Spleen (tissue), 11 donors: Measurements from ENCODE around the gene SMIM12. TPM values are rescaled to one million over a fixed set of nuclear protein-coding genes. Genes with fewer than 3 reads are reported as not detected.

Experiments
- DNase-seq: peaks from one replicate; pipeline ENCODE4 v3.0.0-alpha.2; 2020
- H3K27ac ChIP-seq, 8 donors: fragments of 200-600 bp; sonication (generic) in 7 of 8; 1 replicate in 4 of 8; 2 replicates in 4 of 8; pipeline versions ENCODE4 v1.5.0 to v1.8.0; 2016 to 2021; ENCODE audit warnings: inconsistent platforms in 4 of 8, mild to moderate bottlenecking in 4 of 8, moderate library complexity in 1 of 8
- H3K27me3 ChIP-seq, 7 donors: fragments of 200-600 bp; sonication (generic) in 6 of 7; replicated peaks in 1 of 7; 1 replicate in 4 of 7; 2 replicates in 3 of 7; pipeline versions ENCODE4 v1.5.0 to v1.8.0; 2016 to 2021; ENCODE audit warnings: inconsistent platforms in 3 of 7, mild to moderate bottlenecking in 1 of 7
- H3K36me3 ChIP-seq, 6 donors: fragments of 200-600 bp; sonication (generic) in 5 of 6; 1 replicate in 4 of 6; 2 replicates in 2 of 6; pipeline versions ENCODE4 v1.5.0 to v1.8.0; 2016 to 2021; ENCODE audit warnings: inconsistent platforms in 2 of 6
- H3K4me1 ChIP-seq, 6 donors: fragments of 200-600 bp; sonication (generic) in 5 of 6; 1 replicate in 3 of 6; 2 replicates in 3 of 6; pipeline versions ENCODE4 v1.5.0 to v1.8.0; 2016 to 2021; ENCODE audit warnings: inconsistent platforms in 3 of 6
- H3K4me3 ChIP-seq, 8 donors: fragments of 200-600 bp; sonication (generic) in 7 of 8; 1 replicate in 4 of 8; 2 replicates in 4 of 8; pipeline versions ENCODE4 v1.5.0 to v1.8.0; 2016 to 2021; ENCODE audit warnings: inconsistent platforms in 4 of 8, mild to moderate bottlenecking in 4 of 8, moderate library complexity in 2 of 8
- H3K9me3 ChIP-seq, 8 donors: fragments of 200-600 bp; sonication (generic) in 7 of 8; 1 replicate in 4 of 8; 2 replicates in 4 of 8; pipeline versions ENCODE4 v1.5.0 to v1.8.0; 2016 to 2021; ENCODE audit warnings: inconsistent platforms in 4 of 8
- CTCF ChIP-seq, 11 experiments: fragments of 200-600 bp in 7 of 11; fragments of 450-650 bp in 4 of 11; sonication (generic) in 4 of 11; IDR thresholded peaks in 8 of 11; conservative IDR thresholded peaks in 3 of 11; 1 replicate in 7 of 11; 2 replicates in 4 of 11; pipeline versions ENCODE4 v1.4.0 to v1.8.0; 2016 to 2021; ENCODE audit warnings: antibody characterized with exemption in 11 of 11, inconsistent platforms in 4 of 11, mild to moderate bottlenecking in 1 of 11
- POLR2A ChIP-seq, 3 donors: fragments of 450-650 bp; IDR thresholded peaks; one replicate each; pipeline ENCODE4 v1.5.1; 2017; ENCODE audit warnings: antibody characterized with exemption in 3 of 3, mild to moderate bottlenecking in 1 of 3
- POLR2AphosphoS5 ChIP-seq, 3 donors: sonication (generic); formaldehyde crosslinking; IDR thresholded peaks; one replicate each; pipeline ENCODE4 v1.5.1; 2017; ENCODE audit warnings: antibody characterized with exemption in 3 of 3
- WGBS, 5 donors: extraction: QIAGEN DNeasy Blood & Tissue Kit in 3 of 5; methylation state at CpG; one replicate each; pipeline versions ENCODE4 v1.1.5 to v1.1.7; 2013 to 2018; 5-methylcytosine and 5-hydroxymethylcytosine counted together
- intact Hi-C: fragments of 100-400 bp; cut with DNase I; formaldehyde crosslinking; loops from one replicate; pipeline ENCODE4 v1.15.0; 2023; ENCODE audit warnings: low total_unique reads
- polyA plus RNA-seq, 3 donors: library from polyadenylated mRNA; stranded (reverse); fragments of 200-250 nt; gene quantifications; one replicate each; pipeline ENCODE4 v1.2.1, GENCODE V29; 2013
- total RNA-seq, 7 donors: library from RNA; depleted of rRNA in 3 of 7; stranded (reverse); fragments of >200 nt in 3 of 7; fragmentation: NEBNext Ultra II Directional in 4 of 7; extraction: Animal tissue kit (Norgen Biotek cat#: 25700) in 4 of 7; gene quantifications; one replicate each; pipeline versions ENCODE4 v1.1.0 to v1.2.1, GENCODE V29; 2016 to 2021
- donor health status: healthy with polysubstance abuse.
- donor health status: DM: no; HTN: no; CAD: no; lungs with moderate emphysema.
- donor health status: DM: no; HTN: no; CAD: no.
- donor health status: Bipolar disorder and iron deficiency.
- donor health status: healthy.
- donor health status: DM: no; HTN: no; CAD: no.
- donor health status: DM: yes; HTN: yes; CAD: no.

The SMIM12 gene
- total and polyA plus RNA-seq, 10 donors = 15.3 to 39.6 (median 33.3) TPM

- TF ChIP-seq POLR2A (IDR thresholded peaks at IDR 0.05) (no peak), CTCF (IDR thresholded peaks at IDR 0.05 in 8 of 11, conservative IDR thresholded peaks at IDR 0.05 in 3 of 11) (no peak), POLR2AphosphoS5 (IDR thresholded peaks at IDR 0.05) (no peak)
- Histone ChIP-seq H3K4me1 (no peaks in the 10 kb centered on the region), H3K9me3 (no peaks in the 10 kb centered on the region), H3K36me3 (peaks cover 0 to 7% (median 0%) of the 10 kb centered on the region in 6 donors), H3K4me3 (no peak overlapping the region), H3K27ac (no peak overlapping the region), H3K27me3 (no peaks in the 10 kb centered on the region)
- 50 to 89% (median 58%) methylated on average over 1 of the region's 1 CpG for WGBS, 5 donors
- DNase-seq = no peak
- intact Hi-C loops = no loop called here
Measured at GRCh38 chr1:34833711-34834110, 25.8 kb downstream of the SMIM12 start.

DNA sequence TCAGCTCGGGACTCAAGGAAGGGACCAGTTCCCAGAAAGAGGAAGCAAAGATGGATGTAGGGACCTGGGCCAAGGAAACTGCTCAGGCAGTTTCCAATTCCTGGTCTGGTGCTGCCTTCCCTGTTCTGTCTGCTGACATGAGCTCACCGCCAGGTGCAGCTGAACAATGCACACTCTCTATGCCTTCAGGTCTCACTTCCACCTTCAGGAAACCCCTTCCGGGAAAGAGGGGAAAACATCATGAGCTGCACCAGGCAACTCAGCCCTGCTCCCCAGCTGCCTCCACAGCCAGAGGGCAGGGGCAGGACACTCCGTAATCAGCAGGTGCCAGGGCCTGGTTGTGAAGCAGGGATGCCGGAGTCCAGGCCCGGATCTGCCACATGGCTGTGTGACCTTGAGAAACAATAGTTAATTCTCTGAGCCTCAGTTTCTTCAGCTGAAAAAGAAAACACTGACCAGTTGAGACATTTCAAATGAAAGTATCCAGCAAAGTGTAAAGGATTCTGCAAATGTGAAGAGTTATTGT lies 27.8 kb downstream of the SMIM12 start:
- 79 to 93% (median 81%) methylated on average over 6 of the region's 6 CpGs for WGBS, 5 donors
- no peaks in the 10 kb centered on the region for H3K4me1 ChIP-seq
- intact Hi-C loops = no loop called here

DNA sequence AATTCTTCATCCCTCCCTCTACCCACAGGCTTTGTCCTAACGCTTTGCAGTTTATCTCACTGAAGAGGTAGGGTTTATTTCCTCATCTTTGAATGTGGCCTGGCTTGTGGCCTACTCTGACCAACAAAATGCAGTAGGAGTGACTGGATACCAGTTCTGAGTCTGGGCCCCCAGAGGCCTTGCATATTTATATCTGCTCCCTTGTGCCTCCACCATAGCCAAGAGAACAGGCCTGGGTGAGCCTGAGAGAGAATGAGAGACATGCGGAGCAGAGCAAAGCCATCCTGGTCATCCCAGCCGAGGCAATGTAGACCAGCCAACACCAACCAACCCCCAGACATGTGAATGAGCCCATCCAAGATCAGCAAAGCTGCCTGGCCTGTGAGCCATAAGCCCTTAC lies 30.3 kb downstream of the SMIM12 start:
- DNase-seq = no peak
- TF ChIP-seq POLR2AphosphoS5 (IDR thresholded peaks at IDR 0.05) (no peak), CTCF (IDR thresholded peaks at IDR 0.05 in 8 of 11, conservative IDR thresholded peaks at IDR 0.05 in 3 of 11) (no peak), POLR2A (IDR thresholded peaks at IDR 0.05) (no peak)
- H3K27me3 ChIP-seq = no peaks in the 10 kb centered on the region
- H3K4me3 ChIP-seq = no peak overlapping the region
- H3K36me3 ChIP-seq = peaks cover 0 to 7% (median 0%) of the 10 kb centered on the region in 6 donors
- 75 to 90% (median 79%) methylated on average over 3 of the region's 3 CpGs for WGBS, 5 donors
- no peak overlapping the region for H3K27ac ChIP-seq
- no peaks in the 10 kb centered on the region for H3K4me1 ChIP-seq
- H3K9me3 ChIP-seq = no peaks in the 10 kb centered on the region
- intact Hi-C loops = no loop called here

More for the DNA sequence above, 27.8 kb downstream of the SMIM12 start:
- no peak overlapping the region for H3K4me3 ChIP-seq
- DNase-seq = no peak
- no peaks in the 10 kb centered on the region for H3K27me3 ChIP-seq
- TF ChIP-seq CTCF (IDR thresholded peaks at IDR 0.05 in 8 of 11, conservative IDR thresholded peaks at IDR 0.05 in 3 of 11) = no peak
- no peak for TF ChIP-seq POLR2AphosphoS5 (IDR thresholded peaks at IDR 0.05)
- no peak for TF ChIP-seq POLR2A (IDR thresholded peaks at IDR 0.05)
- no peak overlapping the region for H3K27ac ChIP-seq
- H3K9me3 ChIP-seq = no peaks in the 10 kb centered on the region
- peaks cover 0 to 7% (median 0%) of the 10 kb centered on the region in 6 donors for H3K36me3 ChIP-seq

DNA sequence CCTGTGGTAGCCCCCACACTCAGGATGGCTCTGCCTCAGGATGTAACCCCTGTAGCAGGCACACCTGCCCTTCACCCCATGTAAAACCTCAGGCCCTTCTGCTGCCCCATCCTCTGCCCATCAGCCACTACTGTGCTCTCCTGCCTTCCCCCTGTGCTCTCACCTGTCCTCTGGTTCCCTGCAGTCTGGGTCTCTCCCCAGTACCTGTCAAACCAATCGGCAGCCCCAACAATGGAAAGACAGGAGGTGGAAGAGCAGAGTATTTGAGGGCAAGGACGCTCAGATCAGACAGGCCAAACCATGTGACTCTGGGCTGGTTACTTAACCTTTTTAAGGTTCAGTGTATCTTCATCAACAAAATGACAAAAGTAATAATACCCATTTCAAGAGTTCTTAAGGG lies 30.9 kb downstream of the SMIM12 start:
- Histone ChIP-seq H3K4me1 (no peaks in the 10 kb centered on the region), H3K36me3 (peaks cover 0 to 7% (median 0%) of the 10 kb centered on the region in 6 donors), H3K27me3 (no peaks in the 10 kb centered on the region), H3K27ac (no peak overlapping the region), H3K9me3 (peaks cover 0 to 3% (median 0%) of the 10 kb centered on the region in 8 donors), H3K4me3 (no peak overlapping the region)
- WGBS, 5 donors = 76 to 80% (median 78%) methylated on average over 2 of the region's 2 CpGs
- intact Hi-C loops = no loop called here
- no peak for DNase-seq
- TF ChIP-seq POLR2AphosphoS5 (IDR thresholded peaks at IDR 0.05) = no peak
- TF ChIP-seq CTCF (IDR thresholded peaks at IDR 0.05 in 8 of 11, conservative IDR thresholded peaks at IDR 0.05 in 3 of 11) = no peak
- no peak for TF ChIP-seq POLR2A (IDR thresholded peaks at IDR 0.05)
